Measurements from ENCODE around the gene ECSCR. TPM values are rescaled to one million over a fixed set of nuclear protein-coding genes. Genes with fewer than 3 reads are reported as not detected.
"Not testable (repeated sequence)": the region's sequence is repeated elsewhere in the genome, so short reads cannot be mapped to it uniquely, and the experiment has no call there.

Gene ECSCR
- total and polyA plus RNA-seq, 2 of the 8 experiments (the other 6 are each of a cell fraction or from before 2014, with no cell fraction given) = 2.7 to 7.2 TPM

- H3K4ac ChIP-seq (replicated peaks; ENCODE audit: insufficient read length, low read depth, low read length); DNase-seq (ENCODE audit: low read depth in 1 of 2, low spot score in 2 of 2); H3K27ac ChIP-seq (ENCODE audit: low read depth, low read length); H3K9me3 ChIP-seq (ENCODE audit: insufficient read depth in 2 of 2, low read depth in 1 of 2, low read length in 1 of 2); H3K56ac ChIP-seq (replicated peaks; ENCODE audit: insufficient read length, low read depth, low read length); H3K23ac ChIP-seq (ENCODE audit: insufficient read length); H2BK5ac ChIP-seq (ENCODE audit: low read depth, low read length); H4K91ac ChIP-seq (replicated peaks; ENCODE audit: insufficient read length, low read length); H3K14ac ChIP-seq (ENCODE audit: insufficient read length); H3K79me1 ChIP-seq (ENCODE audit: low read depth, low read length); FAIRE-seq; H3K36me3 ChIP-seq (ENCODE audit: control insufficient read depth in 2 of 4, insufficient read depth in 4 of 4, low read length in 3 of 4); H3K18ac ChIP-seq (ENCODE audit: extremely low read depth, low read length); H2AK5ac ChIP-seq (ENCODE audit: low read depth, low read length); H3K9ac ChIP-seq (replicated peaks in 1 of 4; ENCODE audit: extremely low read depth in 1 of 4, low read depth in 3 of 4, low read length in 3 of 4); H4K20me1 ChIP-seq (replicated peaks in 1 of 2; ENCODE audit: control insufficient read depth in 1 of 2, insufficient read depth in 2 of 2, low read length in 2 of 2); H4K8ac ChIP-seq (ENCODE audit: extremely low read depth, insufficient read depth, low read length); H3K23me2 ChIP-seq (ENCODE audit: low read depth, low read length); H2BK12ac ChIP-seq (ENCODE audit: low read depth, low read length); H3K79me2 ChIP-seq (ENCODE audit: control insufficient read depth in 1 of 2, insufficient read depth in 2 of 2, low read length in 2 of 2); H2BK15ac ChIP-seq (ENCODE audit: low read length); H3K27me3 ChIP-seq (replicated peaks in 1 of 4; ENCODE audit: control insufficient read depth in 3 of 4, extremely low read depth in 1 of 4, insufficient read depth in 3 of 4, low read length in 3 of 4); H2BK20ac ChIP-seq (ENCODE audit: low read length): not testable (repeated sequence)
- TF ChIP-seq TAF1 (IDR thresholded peaks at IDR 0.05; ENCODE audit: low read depth, low read length) (0 out of 2 replicates have a peak, but pooled peaks have one; percentile 27), FOSL1 (IDR thresholded peaks at IDR 0.05; ENCODE audit: insufficient read depth, low read depth, low read length) (0 out of 2 replicates have a peak, but pooled peaks have one; percentile 84)
- H2AFZ ChIP-seq (ENCODE audit: low read length) = peak overlapping the region; percentile 98
- 36% methylated on average over 15 of the region's 15 CpGs; no CpG with 5 or more reads in 1 of the 2 experiments for WGBS, 2 experiments (ENCODE audit: extremely low coverage in 1 of 2, insufficient coverage in 1 of 2, insufficient read length in 1 of 2, insufficient replicate concordance in 2 of 2, low coverage in 1 of 2, low lambda C conversion rate in 2 of 2, missing lambda C conversion rate in 1 of 2)
- H2BK120ac ChIP-seq (replicated peaks; ENCODE audit: low read depth, low read length) = peak overlapping the region; percentile 64
- ChIA-PET POLR2A (ENCODE audit: partially characterized antibody) (interaction anchor here (1.4 to 1.5 kb wide), 2 partner anchors 10 to 14 kb away, joined by 5 to 6 read pairs; no protein-coding TSS in a partner anchor), CTCF (ENCODE audit: partially characterized antibody) (interaction anchor here (2.1 to 12.9 kb wide), 4 partner anchors 10 to 101 kb away, joined by 6 to 122 read pairs (median 30); partner anchors contain the start of gene STING1)
- peaks cover 0 to 10% (median 3%) of the 10 kb centered on the region in 4 experiments; a peak in 4 of 7 replicates for H3K4me1 ChIP-seq (replicated peaks in 1 of 4; ENCODE audit: control insufficient read depth in 3 of 4, insufficient read depth in 4 of 4, low read length in 3 of 4)
- peak overlapping the region; percentile 4 for H4K5ac ChIP-seq (ENCODE audit: insufficient read length, low read depth, low read length)
- peak overlapping the region in 2 of 4 experiments; percentile 21 to 47; a peak in 3 of 8 replicates for H3K4me3 ChIP-seq (ENCODE audit: extremely low read depth in 1 of 4, insufficient read depth in 2 of 4, low read depth in 3 of 4, low read length in 4 of 4)
- H3K4me2 ChIP-seq (ENCODE audit: insufficient read depth in 1 of 2, low read depth in 2 of 2, low read length in 2 of 2) = peak overlapping the region; percentile 54 to 57
Observed at GRCh38 chr5:139503879-139504278, 41.3 kb upstream of the ECSCR start.
